Measurements from ENCODE around the gene CHORDC1. TPM values are rescaled to one million over a fixed set of nuclear protein-coding genes. Genes with fewer than 3 reads are reported as not detected.

CHORDC1 gene
- total RNA-seq, result 43.0 and 70.5 TPM in 2 replicates

- DNase-seq (ENCODE audit: low read depth), result no peak
- H3K4me3 ChIP-seq (ENCODE audit: low read depth, low read length), result peak within 1 kb of the TSS; percentile 68
- TF ChIP-seq CTCF (conservative IDR thresholded peaks at IDR 0.05; ENCODE audit: low read depth, low read length), result no peak
These were observed at the start of gene CHORDC1 for GRCh38 chr11:90222459-90223247. Gene CHORDC1 (minus strand): TSS chr11:90223049. CDS start chr11:90222954, 95 bp downstream.

DNA sequence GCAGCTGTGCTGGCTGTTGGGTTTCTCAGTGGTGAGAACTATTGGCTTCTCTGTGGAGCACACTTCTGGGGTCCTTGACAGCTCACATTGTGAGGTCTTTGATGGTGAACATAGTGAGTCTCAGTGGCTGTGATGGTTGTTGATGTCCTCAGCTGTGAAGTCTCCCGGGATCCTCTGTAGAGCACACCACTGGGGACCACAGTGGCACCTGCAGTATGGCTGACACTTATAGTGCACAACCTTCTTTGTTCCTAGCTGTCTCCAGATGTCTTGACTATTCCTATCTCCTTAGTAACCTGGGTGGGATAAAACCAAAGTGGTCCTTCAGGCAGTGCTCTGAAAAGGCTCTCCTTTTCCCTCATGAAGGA lies 34.3 kb upstream of the CHORDC1 start:
- no peak for TF ChIP-seq CTCF (conservative IDR thresholded peaks at IDR 0.05; ENCODE audit: low read depth, low read length)
- DNase-seq (ENCODE audit: low read depth), result no peak
- no peak overlapping the region for H3K4me3 ChIP-seq (ENCODE audit: low read depth, low read length)

- no peak for DNase-seq (ENCODE audit: low read depth)
- TF ChIP-seq CTCF (conservative IDR thresholded peaks at IDR 0.05; ENCODE audit: low read depth, low read length), result no peak
- H3K4me3 ChIP-seq (ENCODE audit: low read depth, low read length), result no peak overlapping the region
These were observed 33.7 kb upstream of the CHORDC1 start for GRCh38 chr11:90256404-90257157.

GRCh38 chr11:90254065-90254464 lies 31.2 kb upstream of the CHORDC1 start:
- H3K4me3 ChIP-seq (ENCODE audit: low read depth, low read length), result no peak overlapping the region
- no peak for TF ChIP-seq CTCF (conservative IDR thresholded peaks at IDR 0.05; ENCODE audit: low read depth, low read length)
- no peak for DNase-seq (ENCODE audit: low read depth)

DNA sequence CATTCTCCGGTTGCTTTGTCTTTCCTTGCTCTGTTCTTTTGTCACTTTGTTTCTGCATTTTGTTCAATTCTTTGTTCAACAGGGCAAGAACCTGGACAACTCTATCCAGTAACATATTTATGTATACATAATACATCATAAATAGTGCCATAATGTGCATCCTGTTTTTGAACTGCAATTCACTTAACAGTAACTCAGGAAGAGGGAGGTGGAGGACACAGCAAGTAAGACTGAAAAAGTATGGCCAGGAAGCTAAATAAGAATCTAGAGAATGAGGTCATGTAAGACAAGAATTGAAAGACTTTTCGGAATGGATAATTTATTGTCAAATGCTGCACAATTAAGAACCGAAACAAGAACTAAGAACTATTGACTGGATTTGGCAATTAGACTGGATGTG lies 29.2 kb upstream of the CHORDC1 start:
- H3K4me3 ChIP-seq (ENCODE audit: low read depth, low read length), result no peak overlapping the region
- TF ChIP-seq CTCF (conservative IDR thresholded peaks at IDR 0.05; ENCODE audit: low read depth, low read length), result no peak
- no peak for DNase-seq (ENCODE audit: low read depth)

DNA sequence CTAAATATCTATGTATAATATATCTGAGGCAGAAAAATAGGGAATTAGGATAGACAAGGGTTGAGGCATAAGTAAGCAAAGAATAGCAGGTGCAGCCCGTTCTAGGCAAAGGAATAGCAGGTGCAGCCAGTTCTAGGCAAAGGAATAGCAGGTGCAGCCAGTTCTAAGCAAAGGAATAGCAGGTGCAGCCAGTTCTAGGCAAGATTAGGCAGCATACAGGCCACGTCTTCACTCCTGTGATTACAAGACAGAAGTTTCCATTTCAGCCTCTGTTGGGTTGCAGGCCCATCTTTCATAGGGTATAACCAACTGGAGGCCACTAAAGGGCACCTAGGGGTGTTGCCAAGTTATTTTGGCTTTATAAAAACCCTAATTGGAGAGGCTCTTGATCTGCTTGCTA lies 28.8 kb upstream of the CHORDC1 start:
- DNase-seq (ENCODE audit: low read depth), result no peak
- no peak for TF ChIP-seq CTCF (conservative IDR thresholded peaks at IDR 0.05; ENCODE audit: low read depth, low read length)
- H3K4me3 ChIP-seq (ENCODE audit: low read depth, low read length), result no peak overlapping the region
